NCI-H146 treated with DMSO at 0.1 percent for 48 hours (cell line): ENCODE measurements around the gene SEMA7A.

Experiments
- DNase-seq: peaks from one replicate; lab custom pipeline; 2025; ENCODE audit not compliant: unreplicated experiment; lab: John Stamatoyannopoulos, UW

Gene SEMA7A

DNA sequence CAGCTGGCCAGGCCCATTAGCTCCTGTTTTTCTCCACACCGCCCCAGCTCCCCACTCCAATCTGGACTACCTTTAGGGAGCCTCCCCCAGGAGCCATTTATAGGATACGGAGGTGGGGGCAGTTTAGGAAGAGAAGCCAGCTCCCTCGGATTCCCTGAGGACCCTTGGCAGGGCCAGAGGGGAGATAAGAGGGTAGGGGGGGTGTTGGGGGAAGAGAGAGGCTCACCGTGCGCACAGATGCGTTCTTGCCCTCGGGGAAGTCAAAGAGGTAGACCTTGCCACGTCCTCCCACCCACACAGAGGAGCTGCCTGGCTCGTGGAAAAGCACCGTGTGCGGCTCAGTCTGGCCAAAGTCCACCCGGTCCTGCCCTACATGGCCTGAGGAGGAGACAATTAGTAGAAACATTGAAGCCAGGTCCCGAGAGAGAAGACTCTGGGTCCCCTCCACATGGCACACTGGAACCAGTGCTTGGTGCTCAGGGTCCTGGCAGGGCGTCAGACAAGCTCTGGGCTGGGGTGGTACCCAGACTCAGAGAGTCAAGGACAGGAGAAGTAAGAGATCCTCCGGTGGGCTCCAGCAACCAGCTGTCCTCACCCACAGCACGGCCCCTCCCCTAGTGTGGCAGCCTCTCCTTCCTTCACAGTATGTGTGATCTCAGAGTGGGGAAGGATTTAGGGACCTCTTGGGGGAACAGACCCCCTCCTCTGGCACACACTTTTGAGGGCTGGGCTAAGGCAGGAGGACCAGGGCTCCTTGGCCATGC, 15.0 kb downstream of the SEMA7A start:
- DNase-seq = no peak

DNA sequence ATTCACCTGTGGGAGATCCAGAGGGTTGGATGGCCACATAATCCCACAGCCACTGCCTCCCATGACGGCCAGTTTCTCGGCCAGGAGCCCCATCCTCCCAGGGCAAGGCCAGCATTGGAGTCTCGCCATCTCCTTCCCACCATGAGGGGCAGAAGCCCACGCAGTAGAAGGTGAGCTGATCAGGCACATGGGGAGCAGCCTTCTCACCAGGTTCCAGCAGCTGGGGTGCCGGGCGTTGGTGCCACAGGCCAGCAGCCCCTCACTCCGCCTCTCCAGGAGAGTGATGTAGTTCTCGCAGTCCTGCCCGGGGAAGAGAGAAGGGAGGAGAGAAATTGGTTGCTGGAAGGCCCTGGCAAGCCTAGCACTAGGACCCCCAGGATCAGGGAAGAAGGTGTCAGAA, 16.1 kb downstream of the SEMA7A start:
- DNase-seq = no peak

DNA sequence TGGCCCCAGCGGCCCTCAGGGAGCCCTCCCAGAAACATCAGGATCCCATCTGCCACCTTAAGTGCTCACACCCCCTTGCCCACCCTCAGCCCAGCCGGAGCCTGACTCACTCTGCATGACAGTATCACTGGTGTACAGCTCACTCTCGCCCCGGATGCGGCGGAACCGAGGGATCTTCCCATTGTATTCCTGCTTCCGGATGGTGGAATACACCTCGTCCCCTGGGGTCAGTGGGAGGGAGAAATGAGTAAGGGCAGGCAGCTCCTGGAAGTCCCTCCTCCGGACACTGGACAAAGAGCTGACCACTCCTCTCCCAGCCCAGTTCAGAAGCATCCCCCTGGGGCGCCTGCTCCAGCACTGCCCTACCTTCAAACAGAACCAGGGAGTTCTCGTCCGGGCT, 16.5 kb downstream of the SEMA7A start:
- DNase-seq = no peak

DNA sequence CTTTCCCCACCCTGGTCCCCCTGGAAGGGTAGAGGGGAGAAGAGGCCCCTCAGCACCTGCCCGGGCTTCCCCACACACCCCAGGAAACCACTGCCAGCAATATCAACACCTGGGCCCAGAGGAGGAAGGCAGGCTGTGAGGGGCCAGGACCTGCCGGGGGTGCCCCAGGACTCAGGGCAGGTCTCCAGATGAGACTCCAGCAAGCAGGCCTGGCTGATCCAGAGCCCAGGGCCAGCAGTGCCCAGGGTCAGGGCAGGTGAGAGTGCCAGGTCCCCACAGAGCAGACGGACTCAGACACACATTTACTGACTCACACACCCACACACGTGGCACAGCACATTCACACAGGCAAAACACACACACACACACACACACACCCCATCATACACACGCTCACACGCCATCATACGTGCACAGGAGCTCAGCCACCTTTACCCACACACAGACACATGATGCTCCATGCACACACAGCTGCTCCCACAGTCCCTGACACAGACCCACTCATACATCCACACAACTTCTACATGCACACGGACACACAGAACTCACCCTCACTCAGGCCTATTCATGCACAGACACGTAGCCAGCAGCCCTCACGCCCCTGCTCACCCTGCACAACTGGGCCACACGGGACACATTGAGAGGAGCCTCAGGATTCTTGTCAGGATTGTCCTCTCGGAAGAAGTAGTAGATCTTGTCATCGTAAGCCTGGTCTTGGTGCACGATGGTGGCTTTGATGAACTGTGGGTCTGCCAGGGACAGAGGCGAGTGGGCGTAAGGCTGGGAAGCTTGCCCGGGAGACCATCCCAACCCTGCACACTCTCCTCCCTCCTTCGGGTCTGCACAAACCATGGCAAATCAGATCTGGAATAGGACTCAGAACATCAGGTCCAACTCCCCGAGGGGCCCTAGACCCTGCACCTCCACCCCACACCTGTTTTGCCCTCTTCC, 17.5 kb downstream of the SEMA7A start:
- DNase-seq = no peak

DNA sequence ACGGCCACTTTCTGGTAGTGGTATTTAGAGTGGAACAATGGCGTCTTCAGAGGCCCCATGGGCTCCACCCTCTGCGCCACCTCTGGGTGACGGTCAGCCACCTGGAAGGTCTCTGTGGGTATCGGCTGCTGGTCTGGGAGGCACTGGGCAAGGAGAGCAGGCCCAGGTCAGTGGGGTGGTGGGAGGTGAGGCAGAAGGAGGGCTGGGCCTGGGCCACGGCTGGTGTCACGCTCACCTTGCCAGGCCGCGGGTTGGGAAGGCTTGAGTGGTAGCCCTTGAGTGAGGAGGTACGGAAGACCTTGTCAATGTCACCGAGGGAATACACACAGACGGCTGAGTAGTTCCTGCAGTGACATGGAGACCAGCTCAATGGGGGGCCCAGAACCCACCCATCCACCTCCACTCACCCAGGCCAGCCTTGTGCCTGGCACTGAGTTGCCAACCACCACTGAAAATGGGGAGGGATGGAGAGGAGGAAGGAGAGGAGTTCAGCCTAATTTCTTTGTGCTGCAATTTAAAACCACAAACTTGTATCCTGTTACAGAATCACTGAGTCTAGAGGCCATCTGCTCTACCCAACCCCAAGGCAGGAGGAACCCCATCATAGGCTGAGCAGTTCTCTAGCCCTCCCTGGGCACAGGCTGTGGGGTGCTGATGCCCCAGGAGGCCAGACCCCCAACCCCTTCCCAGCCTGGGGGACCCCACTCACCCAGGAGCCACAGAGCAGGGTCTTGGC, 19.0 kb downstream of the SEMA7A start:
- no peak for DNase-seq

DNA sequence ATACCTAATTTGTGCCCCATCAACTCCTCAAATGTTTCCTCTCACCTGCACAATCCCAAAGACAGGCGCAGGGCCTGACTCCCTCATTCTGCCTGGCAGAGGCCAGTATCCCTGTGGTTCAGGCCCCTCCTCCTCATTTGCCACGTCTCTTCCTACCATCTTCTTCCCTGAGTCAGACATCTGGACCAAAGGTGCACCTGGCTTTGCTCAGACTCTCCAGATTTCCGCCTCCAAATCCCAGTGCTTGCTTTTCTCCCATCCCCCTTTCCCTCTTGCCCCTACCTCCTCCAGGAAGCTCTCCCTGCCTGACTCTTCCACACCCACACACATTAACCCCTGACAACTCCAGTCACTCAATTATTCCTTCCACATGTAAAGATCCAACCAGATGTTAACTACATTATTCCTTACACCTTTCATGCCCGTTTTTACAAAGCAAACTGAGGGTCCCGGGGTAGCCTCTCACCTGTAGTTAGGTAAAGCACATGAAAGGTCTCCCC, 19.6 kb downstream of the SEMA7A start:
- DNase-seq = no peak

DNA sequence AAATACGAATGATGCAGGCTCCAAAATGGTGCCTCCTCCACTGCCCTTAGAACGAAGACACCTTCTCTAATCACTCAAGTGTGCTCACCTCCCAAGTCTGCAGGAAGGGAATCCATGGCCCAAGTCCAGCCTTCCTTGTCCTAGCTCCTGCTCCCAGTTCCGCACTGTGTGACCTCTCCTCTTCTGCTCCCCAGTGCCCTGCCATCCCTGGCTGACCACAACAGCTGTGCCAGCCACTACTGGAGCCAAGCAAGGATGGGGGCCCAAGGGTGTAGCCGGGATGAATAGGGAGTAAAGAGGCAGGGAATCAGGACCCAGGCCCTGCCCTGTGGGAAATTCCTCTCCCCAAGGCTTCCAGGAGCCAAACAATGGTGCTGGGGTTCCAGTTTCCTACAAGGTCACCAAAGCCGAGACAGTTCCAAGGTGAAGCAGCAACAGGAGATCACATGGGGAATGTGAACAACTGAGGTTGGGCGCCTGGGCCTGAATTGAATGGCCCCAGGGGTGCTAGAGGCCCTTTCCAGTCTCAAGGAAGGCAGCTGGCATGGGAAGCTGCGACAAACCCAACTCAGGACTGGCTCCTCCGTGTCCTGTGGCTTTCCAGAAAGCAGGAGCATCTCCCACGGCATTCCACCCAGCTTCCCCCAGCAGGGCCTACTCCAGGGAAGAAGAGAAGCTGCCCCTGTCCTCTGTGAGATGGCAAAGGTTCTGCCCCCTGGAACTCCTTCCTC, 20.2 kb downstream of the SEMA7A start:
- DNase-seq = no peak

DNA sequence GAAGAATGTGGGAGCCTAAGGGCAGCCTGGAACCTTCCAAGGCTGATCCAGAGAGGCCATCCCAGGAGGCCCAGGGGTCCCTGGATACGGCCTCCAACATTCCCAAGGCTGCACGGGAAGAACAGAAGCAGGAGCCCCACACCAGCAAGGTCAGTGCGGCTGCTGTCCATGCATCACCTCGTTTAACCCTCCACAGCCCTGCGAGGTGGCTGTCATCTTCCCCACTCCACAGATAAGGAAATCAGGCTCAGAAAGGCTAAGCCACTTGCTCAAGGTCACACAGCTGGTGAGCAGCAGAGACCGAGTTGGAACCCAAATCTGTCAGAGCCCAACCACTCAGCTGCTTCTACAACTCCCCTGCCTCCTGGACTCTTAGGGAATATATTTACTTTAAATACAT, 21.6 kb downstream of the SEMA7A start:
- DNase-seq = no peak

DNA sequence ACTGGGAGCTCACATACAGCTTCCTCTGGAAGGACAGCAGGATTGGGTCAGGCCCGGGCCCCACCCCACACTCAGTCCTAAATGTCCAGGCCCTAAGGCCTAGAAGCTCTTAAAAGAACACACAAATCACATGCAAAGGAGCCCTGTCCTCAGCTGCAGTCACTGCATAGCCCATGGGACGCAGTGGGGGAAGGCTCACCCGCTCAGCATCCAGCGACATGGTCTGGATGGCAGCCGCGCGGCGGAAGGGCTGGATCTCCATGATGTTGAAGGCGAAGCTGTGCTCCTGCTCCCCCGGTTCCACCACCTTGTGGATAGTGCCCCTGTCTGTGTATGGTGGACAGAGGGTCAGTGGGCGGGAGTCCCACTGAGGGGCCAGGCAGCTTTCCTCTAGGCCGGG, 22.1 kb downstream of the SEMA7A start:
- DNase-seq = no peak

DNA sequence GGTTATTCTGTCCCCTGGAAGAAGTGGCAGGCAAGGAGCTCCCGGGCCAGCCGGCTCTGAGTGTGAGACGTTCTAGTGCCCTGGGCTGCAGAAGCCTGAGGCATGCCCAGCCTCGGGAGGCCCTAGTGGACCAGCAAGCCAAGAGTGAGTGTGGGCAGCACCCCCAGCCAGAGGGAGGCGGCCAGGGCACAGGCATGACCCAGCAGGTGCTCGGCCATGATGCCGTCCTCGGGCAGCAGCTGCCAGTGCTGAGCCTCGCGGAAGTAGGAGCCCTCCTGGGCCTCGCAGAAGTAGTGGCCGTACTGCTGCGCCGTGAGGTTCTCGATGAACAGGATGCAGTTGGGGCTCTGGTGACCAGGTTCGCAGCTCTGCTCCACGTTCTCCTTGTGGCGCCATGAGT, 23.3 kb downstream of the SEMA7A start:
- DNase-seq = no peak

DNA sequence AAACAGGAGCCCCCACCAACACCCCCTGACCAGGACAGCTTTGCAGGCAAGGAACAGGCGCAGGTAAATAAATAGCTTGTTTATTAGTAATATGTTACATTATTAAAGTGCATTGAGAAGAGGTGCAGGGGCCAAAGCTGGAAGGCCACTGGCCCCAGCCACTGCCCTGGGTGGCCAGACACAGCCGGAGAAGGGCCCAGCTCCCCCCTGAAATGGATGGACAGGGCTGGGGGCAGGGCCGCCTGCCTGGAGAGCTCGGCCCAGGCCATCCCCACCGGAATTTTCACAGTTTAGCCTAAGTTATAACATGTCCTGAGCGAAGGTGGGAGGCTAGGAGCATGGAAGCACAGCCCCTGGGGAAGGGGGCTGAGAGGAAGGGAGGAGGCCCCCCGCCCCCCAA, 24.5 kb downstream of the SEMA7A start:
- DNase-seq = no peak

DNA sequence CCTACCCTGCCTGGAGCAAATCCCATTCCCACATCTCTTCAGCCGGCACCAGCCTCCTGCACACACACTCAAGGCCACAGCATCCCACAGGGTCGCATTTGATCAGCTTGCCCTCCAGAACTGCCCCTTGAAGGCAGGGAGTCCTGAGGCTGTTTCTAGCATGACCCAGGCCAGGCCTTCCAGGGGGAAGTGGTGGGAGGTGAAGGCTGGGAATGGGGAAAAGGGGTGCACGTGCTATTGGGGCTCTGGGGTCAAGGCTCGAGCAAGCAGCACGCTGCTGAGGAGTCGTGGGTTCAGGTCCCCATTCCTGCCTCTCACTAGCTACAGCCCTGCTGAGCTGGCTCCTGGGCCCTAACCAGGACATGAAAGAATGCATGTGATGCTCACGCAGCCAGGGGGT, 24.9 kb downstream of the SEMA7A start:
- DNase-seq = no peak

DNA sequence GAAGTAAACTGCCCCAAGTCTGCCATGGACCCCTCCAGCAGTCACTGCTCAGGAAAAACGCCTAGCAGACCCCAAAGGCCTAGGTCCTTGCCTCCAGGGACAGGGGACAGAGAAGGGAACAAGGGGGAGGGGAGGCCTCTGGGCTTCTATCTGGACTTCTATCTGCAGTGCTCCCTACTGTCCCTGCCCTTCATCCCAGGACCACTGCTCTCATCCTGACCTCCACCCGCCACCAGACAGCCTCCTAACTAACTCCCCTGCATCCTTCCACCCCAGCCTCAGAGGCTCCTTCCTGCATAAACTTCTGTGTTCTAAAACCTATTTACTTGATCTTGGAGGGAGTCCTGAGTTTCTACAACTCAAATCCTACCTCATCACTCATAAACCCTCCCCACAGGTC, 25.4 kb downstream of the SEMA7A start:
- no peak for DNase-seq

DNA sequence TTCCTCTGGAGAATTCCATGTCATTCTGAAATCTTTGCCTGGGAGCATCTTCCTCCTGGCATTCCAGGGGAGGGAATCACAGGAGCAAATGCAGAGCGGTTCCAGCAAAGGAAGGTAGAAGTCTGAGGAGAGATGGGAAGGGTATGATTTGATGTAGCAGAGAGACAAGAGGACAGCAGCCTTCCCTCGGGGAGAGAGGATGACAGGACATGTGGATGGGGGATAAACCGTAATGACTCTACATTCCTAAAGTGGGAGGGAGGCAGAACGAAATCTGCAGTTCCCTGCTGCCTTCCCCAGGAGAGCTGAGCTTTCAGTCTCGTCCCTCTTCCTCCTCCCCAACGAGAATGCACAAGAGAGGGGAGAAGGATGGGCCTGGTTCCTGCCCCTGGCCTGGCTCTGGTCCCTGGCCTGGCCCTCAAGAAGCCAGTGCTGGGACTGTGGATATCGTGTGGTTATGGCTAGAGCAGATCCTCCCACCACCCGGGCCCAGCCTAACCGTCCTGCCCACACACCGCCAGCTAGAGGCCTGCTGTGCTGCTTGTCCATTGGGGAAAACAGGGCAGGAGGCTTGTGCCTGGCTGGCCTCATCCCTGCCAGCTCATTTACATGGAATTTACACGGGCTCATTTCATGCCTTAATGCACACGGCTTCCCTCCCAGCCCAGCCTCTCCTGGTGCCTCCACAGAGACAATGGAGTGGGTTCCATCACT, 26.6 kb downstream of the SEMA7A start:
- no peak for DNase-seq

DNA sequence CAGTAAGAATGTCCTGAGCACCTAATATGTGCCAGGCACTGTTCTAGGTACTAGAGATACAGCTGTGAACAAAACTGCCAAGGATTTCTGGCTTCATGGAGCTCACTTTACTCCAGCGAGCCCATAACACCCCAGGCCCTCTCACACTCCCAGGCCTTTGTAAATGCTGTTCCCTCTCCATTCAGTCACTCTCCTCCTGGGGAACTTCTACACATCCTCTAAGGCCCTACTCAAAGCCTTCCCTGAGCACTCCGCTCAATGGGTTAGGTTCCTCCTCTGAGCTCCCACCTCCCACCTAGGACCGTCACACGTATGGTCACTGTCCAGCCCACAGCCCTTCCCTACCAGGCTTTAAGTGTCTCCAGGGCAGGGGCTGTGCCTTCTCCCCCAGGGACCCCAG, 27.2 kb downstream of the SEMA7A start:
- DNase-seq = no peak

DNA sequence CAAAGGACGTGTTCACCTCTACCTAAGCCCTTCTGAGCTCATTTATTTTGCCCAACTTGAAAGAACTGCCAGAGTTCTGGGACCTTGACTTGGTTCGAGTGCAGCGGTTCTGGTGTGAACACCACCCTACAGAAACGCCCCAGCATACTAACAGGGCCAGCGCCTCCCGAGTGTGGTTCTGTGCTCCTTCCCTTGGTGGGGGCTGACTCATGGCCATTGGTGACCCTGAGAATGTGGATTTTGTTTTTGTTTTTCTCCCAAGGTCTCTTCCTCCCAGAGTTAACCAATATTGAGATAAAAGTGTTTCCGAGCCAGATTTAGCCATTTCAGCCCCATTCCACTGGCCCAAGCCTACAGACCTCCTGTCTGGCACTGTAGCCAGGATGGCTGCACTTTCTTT, 27.9 kb downstream of the SEMA7A start:
- DNase-seq = no peak

DNA sequence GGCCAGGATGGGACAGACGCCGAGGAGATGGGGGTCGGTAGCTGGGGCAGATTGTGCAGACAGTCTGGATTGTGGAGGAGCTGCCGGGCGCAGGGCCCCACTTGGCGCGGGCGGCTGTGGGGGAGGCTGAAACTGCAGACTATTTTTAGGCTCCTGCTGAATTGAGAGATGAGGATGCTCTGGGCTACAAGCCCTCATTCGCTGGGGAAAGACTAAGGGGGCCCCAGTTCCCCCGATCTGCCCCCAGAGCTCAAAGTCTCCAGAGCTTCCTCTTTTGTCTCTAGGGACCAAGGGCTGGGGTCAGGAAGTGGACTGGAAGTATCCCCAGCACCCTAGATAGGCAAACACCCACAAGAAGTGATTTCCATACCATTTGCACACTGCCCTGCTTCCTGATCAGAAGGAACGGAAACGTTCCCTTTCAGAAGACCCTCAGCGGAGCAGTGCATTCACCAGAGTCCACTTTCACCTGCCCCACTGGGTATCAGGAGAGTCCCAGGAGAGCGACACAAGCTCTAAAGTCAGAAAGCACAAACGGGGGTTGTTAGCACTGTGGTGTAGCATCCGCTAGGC, 29.7 kb downstream of the SEMA7A start:
- no peak for DNase-seq

DNA sequence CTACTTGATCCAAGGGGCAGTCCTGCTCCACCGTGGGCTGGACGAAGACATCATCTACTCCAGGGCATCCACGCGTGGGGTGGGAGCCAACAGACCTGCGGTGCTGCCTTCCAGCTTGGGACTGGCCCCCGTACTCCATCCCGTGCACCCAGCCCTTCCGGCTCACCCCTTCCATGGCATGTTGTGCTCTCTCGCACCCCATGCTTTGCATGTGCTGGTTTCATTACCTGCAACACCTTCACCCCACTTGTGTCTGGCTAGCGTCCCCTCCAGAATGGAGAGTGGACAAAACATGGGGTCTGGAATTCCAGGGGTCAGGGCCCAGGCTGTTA, 30.2 kb downstream of the SEMA7A start:
- DNase-seq = no peak

DNA sequence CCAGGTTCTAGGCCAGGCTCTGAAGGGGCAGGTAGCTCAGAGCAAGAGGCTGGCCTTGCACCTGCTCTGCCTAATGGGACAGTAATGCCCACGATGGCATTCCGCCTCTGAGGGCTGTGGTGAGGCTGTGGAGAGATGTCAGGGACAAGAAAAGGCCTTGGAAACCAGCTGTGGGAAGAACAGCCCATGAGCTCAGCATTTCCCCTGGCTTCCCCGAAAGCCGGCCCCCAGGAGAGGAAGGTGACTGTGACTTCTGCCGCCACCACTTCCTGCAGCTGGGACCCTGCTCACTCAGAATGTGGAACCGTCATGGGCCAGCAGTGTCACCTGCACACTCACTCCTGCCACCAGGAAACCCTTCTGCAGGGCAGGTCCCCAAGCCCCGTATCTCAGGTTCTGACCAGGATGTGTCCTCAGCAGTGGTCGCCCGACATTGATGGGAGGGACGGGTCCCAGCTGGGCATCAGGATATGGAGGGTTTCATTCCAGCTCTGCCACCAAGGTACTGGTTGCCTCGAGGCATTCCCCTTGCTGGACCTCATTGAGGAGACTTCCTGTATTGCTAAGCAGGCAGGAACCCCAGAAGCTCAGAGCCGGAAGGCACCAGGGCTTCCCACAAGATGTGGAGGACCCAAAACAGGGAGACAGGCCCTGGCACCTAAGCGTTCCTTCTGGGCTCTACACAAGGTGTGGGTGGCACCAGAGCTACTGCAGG, 30.7 kb downstream of the SEMA7A start:
- DNase-seq = no peak
